Mucosa of rectum (tissue), 2 donors: ENCODE data around the gene COL16A1.

ENCODE experiments used
- H3K27ac ChIP-seq, 2 donors: one replicate each; pipeline ENCODE4 v1.7.0; 2013; ENCODE audit warnings: inconsistent platforms in 2 of 2, low read depth in 2 of 2, low read length in 2 of 2
- H3K27me3 ChIP-seq, 2 donors: one replicate each; pipeline ENCODE4 v1.7.0; 2013; ENCODE audit warnings: low read length in 2 of 2; ENCODE audit not compliant: control insufficient read depth in 2 of 2, insufficient read depth in 2 of 2
- H3K36me3 ChIP-seq, 2 donors: one replicate each; pipeline ENCODE4 v1.7.0; 2013; ENCODE audit warnings: low read length in 2 of 2; ENCODE audit not compliant: control insufficient read depth in 2 of 2, insufficient read depth in 2 of 2
- H3K4me1 ChIP-seq, 2 donors: one replicate each; pipeline ENCODE4 v1.7.0; 2013; ENCODE audit warnings: low read length in 2 of 2, mild to moderate bottlenecking in 1 of 2; ENCODE audit not compliant: control insufficient read depth in 2 of 2, insufficient read depth in 2 of 2
- H3K4me3 ChIP-seq, 2 donors: one replicate each; pipeline ENCODE4 v1.7.0; 2013; ENCODE audit warnings: low read length in 2 of 2
- H3K9ac ChIP-seq, 2 donors: one replicate each; pipeline ENCODE4 v1.7.0; 2013; ENCODE audit warnings: low read length in 2 of 2, low read depth in 1 of 2, mild to moderate bottlenecking in 1 of 2
- H3K9me3 ChIP-seq, 2 donors: one replicate each; pipeline ENCODE4 v1.7.0; 2013; ENCODE audit warnings: low read length in 2 of 2; ENCODE audit not compliant: control insufficient read depth in 2 of 2
- donor health status: healthy.
- donor health status: Normal muscosa, but diverticular disease.

Gene COL16A1

GRCh38 chr1:31688233-31688918, 15.4 kb downstream of the COL16A1 start:
- Histone ChIP-seq H3K27ac (no peak overlapping the region), H3K4me3 (no peak overlapping the region), H3K9me3 (no peaks in the 10 kb centered on the region), H3K36me3 (no peaks in the 10 kb centered on the region), H3K27me3 (no peaks in the 10 kb centered on the region), H3K9ac (no peak overlapping the region), H3K4me1 (peaks cover 0 to 7% of the 10 kb centered on the region in 2 donors)

DNA sequence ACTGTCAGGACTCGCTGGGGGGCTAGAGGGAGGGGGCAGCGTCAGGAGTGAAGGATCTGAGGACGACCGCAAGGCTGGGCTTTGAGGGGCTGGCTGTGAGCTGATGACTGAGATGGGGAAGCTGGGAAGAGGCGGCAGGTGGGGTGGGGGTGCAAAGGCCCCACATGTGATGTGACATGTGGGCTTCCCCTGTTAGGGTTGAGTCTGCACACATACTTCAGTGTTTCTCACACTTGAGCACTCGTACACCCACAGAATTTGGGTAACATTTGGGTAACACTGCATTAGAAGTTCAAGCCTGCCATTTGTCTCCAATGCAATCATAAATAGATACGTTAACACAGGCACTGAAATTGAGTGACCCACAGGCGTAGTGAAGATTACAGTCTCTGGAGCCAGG, 16.2 kb downstream of the COL16A1 start:
- Histone ChIP-seq H3K36me3 (no peaks in the 10 kb centered on the region), H3K27me3 (no peaks in the 10 kb centered on the region), H3K4me3 (no peak overlapping the region), H3K27ac (no peak overlapping the region), H3K4me1 (peaks cover 0 to 7% of the 10 kb centered on the region in 2 donors), H3K9me3 (no peaks in the 10 kb centered on the region), H3K9ac (no peak overlapping the region)

- no peak overlapping the region for H3K9ac ChIP-seq
- H3K4me1 ChIP-seq, result peaks cover 0 to 7% of the 10 kb centered on the region in 2 donors
- H3K27ac ChIP-seq, result no peak overlapping the region
- no peaks in the 10 kb centered on the region for H3K36me3 ChIP-seq
- no peaks in the 10 kb centered on the region for H3K27me3 ChIP-seq
- no peak overlapping the region for H3K4me3 ChIP-seq
- H3K9me3 ChIP-seq, result no peaks in the 10 kb centered on the region
These were observed 18.0 kb downstream of the COL16A1 start for GRCh38 chr1:31685795-31686194.

DNA sequence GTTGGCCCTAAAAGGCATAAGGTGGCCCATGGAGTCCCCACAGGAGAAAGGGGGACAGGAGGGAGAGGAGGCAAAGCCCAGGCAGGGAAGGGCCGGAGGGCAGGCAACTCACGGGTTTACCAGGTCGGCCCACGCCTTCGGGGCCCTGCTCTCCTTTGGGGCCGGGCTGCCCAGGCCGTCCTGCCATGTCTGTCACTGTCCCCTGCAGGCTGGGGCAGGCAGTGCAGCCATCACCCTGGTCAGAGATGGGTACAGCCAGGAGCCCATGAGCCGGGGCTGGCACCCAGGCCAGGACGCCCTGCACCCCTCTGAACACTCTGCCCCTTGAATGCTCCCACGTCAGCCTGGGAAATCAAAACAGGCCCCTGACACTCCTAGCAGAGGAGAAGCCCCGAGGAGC, 19.8 kb downstream of the COL16A1 start:
- Histone ChIP-seq H3K36me3 (no peaks in the 10 kb centered on the region), H3K9ac (no peak overlapping the region), H3K27ac (no peak overlapping the region), H3K27me3 (no peaks in the 10 kb centered on the region), H3K4me1 (peaks cover 0 to 7% of the 10 kb centered on the region in 2 donors), H3K4me3 (no peak overlapping the region), H3K9me3 (no peaks in the 10 kb centered on the region)

DNA sequence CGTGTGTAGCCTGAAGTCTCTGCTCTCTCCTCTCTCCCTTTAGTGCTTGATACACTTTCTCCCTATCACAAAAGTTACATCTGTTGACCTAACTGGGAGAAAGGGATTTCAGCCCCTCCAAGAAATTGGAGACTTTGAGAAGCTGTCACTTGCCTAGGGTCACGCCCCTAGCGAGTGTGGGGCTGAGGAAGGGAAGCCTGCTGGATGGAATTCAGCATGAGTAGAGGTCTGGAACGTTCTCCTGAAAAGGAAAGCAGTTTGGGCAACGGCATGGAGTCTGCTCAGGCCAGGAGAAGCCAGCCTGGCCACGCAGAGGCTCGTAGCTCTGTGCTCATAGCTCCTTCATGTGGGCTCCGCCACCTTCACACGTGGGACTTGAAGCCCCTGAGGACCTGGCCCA, 22.4 kb downstream of the COL16A1 start:
- Histone ChIP-seq H3K27me3 (no peaks in the 10 kb centered on the region), H3K27ac (no peak overlapping the region), H3K4me1 (peaks cover 0 to 2% of the 10 kb centered on the region in 2 donors), H3K36me3 (no peaks in the 10 kb centered on the region), H3K4me3 (no peak overlapping the region), H3K9ac (no peak overlapping the region), H3K9me3 (no peaks in the 10 kb centered on the region)

DNA sequence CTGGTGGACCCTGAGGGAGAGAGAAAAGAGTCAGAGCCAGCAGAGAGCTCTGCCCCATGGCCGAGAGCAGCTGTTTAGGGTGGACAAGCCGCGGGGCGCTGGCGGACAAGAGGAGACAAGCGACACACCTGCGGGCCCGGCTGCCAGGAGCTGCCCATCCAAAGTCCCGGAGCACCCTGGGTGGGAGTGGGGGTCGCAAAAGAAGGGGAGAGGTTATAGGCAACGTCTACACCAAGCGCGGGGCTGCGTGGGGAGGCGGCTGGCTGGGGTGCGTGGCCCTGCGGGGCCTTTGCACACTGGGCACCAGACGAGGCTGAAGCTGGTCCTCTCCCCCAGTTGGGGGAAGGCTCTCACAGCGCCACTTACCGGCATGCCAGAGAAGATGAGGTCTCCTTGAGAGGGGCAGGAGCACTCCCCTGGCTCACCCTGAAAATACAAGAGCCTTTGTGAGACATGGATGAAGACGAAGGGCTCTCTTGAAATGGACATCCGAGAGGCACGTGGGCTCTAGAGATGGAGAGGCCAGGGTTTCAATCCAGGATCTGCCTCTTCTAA, 24.1 kb downstream of the COL16A1 start:
- Histone ChIP-seq H3K27me3 (no peaks in the 10 kb centered on the region), H3K9me3 (no peaks in the 10 kb centered on the region), H3K4me1 (peaks cover 0 to 2% of the 10 kb centered on the region in 2 donors), H3K27ac (no peak overlapping the region), H3K9ac (no peak overlapping the region), H3K4me3 (no peak overlapping the region), H3K36me3 (no peaks in the 10 kb centered on the region)

GRCh38 chr1:31679091-31679490, 24.7 kb downstream of the COL16A1 start:
- Histone ChIP-seq H3K27me3 (no peaks in the 10 kb centered on the region), H3K27ac (no peak overlapping the region), H3K9ac (no peak overlapping the region), H3K36me3 (no peaks in the 10 kb centered on the region), H3K4me3 (no peak overlapping the region), H3K4me1 (peaks cover 0 to 2% of the 10 kb centered on the region in 2 donors), H3K9me3 (no peaks in the 10 kb centered on the region)

GRCh38 chr1:31678681-31679080, 25.1 kb downstream of the COL16A1 start:
- H3K9me3 ChIP-seq, result no peaks in the 10 kb centered on the region
- no peak overlapping the region for H3K4me3 ChIP-seq
- no peak overlapping the region for H3K9ac ChIP-seq
- no peak overlapping the region for H3K27ac ChIP-seq
- H3K36me3 ChIP-seq, result no peaks in the 10 kb centered on the region
- no peaks in the 10 kb centered on the region for H3K4me1 ChIP-seq
- no peaks in the 10 kb centered on the region for H3K27me3 ChIP-seq

- no peak overlapping the region for H3K9ac ChIP-seq
- no peaks in the 10 kb centered on the region for H3K36me3 ChIP-seq
- H3K4me3 ChIP-seq, result no peak overlapping the region
- no peaks in the 10 kb centered on the region for H3K4me1 ChIP-seq
- no peaks in the 10 kb centered on the region for H3K9me3 ChIP-seq
- H3K27me3 ChIP-seq, result no peaks in the 10 kb centered on the region
- H3K27ac ChIP-seq, result no peak overlapping the region
These were observed 25.9 kb downstream of the COL16A1 start for GRCh38 chr1:31677949-31678348.

DNA sequence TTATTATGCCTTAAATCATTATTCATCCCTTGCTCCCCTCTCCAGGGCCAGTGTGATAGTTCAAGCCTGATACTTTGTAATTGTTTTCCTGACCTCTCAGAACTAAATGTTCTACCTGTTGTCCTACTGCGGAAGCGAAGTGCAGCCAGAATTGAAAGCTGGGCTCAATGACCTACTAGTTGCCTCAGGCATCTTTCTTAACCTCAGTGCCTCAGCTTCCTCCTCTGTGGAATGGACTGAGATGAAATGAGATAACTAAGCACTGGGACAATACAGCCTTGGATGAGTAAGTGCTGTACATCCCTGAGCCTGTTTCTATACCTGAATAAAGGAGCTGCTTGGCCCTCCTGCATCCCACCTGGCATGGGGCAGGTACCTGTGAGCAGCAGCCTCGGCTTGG, 26.4 kb downstream of the COL16A1 start:
- no peaks in the 10 kb centered on the region for H3K27me3 ChIP-seq
- H3K4me1 ChIP-seq, result no peaks in the 10 kb centered on the region
- no peaks in the 10 kb centered on the region for H3K36me3 ChIP-seq
- no peaks in the 10 kb centered on the region for H3K9me3 ChIP-seq
- H3K27ac ChIP-seq, result no peak overlapping the region
- no peak overlapping the region for H3K9ac ChIP-seq
- H3K4me3 ChIP-seq, result no peak overlapping the region
